HepG2 (cell line): ENCODE measurements around the gene IGLON5.

Experiments used
- ATF2 ChIP-seq: sonication (generic); formaldehyde crosslinking; IDR thresholded peaks from 2 replicates; pipeline ENCODE4 v1.4.0; 2020; ENCODE audit warnings: missing genetic modification reagents
- BHLHE40 ChIP-seq: IDR thresholded peaks from 2 replicates; pipeline ENCODE4 v1.6.1; 2011; ENCODE audit warnings: low read length, improper control_type of control experiment
- CBX5 ChIP-seq: sonication (generic); formaldehyde crosslinking; IDR thresholded peaks from 2 replicates; pipeline ENCODE4 v1.4.0; 2020; ENCODE audit warnings: missing genetic modification reagents, borderline replicate concordance
- CEBPB ChIP-seq: IDR thresholded peaks from 2 replicates; pipeline ENCODE4 v1.6.1; 2011; ENCODE audit warnings: low read depth, low read length, improper control_type of control experiment, borderline replicate concordance
- FOXM1 ChIP-seq: sonication (generic); formaldehyde crosslinking; IDR thresholded peaks from 2 replicates; pipeline ENCODE4 v1.5.0; 2020; ENCODE audit warnings: missing genetic modification reagents
- MLX ChIP-seq: IDR thresholded peaks from 2 replicates; pipeline ENCODE4 v1.6.1; 2016
- MYC ChIP-seq: sonication (generic); formaldehyde crosslinking; IDR thresholded peaks from 2 replicates; pipeline ENCODE4 v1.9.0; 2021; ENCODE audit warnings: missing genetic modification reagents, borderline replicate concordance
- REST ChIP-seq, 2 experiments: IDR thresholded peaks; 2 replicates each; pipeline ENCODE4 v1.6.1; 2011 to 2012; ENCODE audit warnings: low read length in 2 of 2, borderline replicate concordance in 1 of 2, low read depth in 1 of 2, mild to moderate bottlenecking in 1 of 2, moderate library complexity in 1 of 2
- TIGD3 ChIP-seq: sonication (generic); formaldehyde crosslinking; IDR thresholded peaks from 2 replicates; pipeline ENCODE4 v1.5.1; 2020; ENCODE audit warnings: mild to moderate bottlenecking, missing genetic modification reagents, borderline replicate concordance
- USF2 ChIP-seq, 2 experiments: sonication (generic) in 1 of 2; formaldehyde crosslinking in 1 of 2; IDR thresholded peaks; 2 replicates each; pipeline versions ENCODE4 v1.5.1 to v1.6.1; 2011 to 2020; ENCODE audit warnings: borderline replicate concordance in 1 of 2, low read depth in 1 of 2, low read length in 1 of 2, mild to moderate bottlenecking in 1 of 2, missing genetic modification reagents in 1 of 2, moderate library complexity in 1 of 2
- ZNF333 ChIP-seq: sonication (generic); formaldehyde crosslinking; IDR thresholded peaks from 2 replicates; pipeline ENCODE4 v1.4.0; 2020; ENCODE audit warnings: mild to moderate bottlenecking, missing genetic modification reagents, borderline replicate concordance
- ZNF460 ChIP-seq: sonication (generic); formaldehyde crosslinking; IDR thresholded peaks from 2 replicates; pipeline ENCODE4 v1.5.1; 2020; ENCODE audit warnings: missing genetic modification reagents, mild to moderate bottlenecking, borderline replicate concordance
- ZNF510 ChIP-seq: sonication (generic); formaldehyde crosslinking; IDR thresholded peaks from 2 replicates; pipeline ENCODE4 v1.4.0; 2020; ENCODE audit warnings: low read depth, mild to moderate bottlenecking, missing genetic modification reagents
- TF ChIP-seq, protein P1 (sequence below): sonication (generic); formaldehyde crosslinking; IDR thresholded peaks from 2 replicates; pipeline ENCODE4 v1.8.0; 2022; ENCODE audit warnings: missing genetic modification reagents, mild to moderate bottlenecking, moderate library complexity, borderline replicate concordance

GRCh38 chr19:51367255-51367564 is 55.8 kb downstream of the IGLON5 start:
- no peak for TF ChIP-seq FOXM1
- no peak for TF ChIP-seq USF2 (IDR thresholded peaks at IDR 0.05; ENCODE audit: low read depth, low read length)
- TF ChIP-seq USF2 (CRISPR knock-in tag; IDR thresholded peaks at IDR 0.05; ENCODE audit: borderline replicate concordance): no peak
- TF ChIP-seq MYC: no peak
- TF ChIP-seq CBX5: no peak
- TF ChIP-seq, protein P1, sequence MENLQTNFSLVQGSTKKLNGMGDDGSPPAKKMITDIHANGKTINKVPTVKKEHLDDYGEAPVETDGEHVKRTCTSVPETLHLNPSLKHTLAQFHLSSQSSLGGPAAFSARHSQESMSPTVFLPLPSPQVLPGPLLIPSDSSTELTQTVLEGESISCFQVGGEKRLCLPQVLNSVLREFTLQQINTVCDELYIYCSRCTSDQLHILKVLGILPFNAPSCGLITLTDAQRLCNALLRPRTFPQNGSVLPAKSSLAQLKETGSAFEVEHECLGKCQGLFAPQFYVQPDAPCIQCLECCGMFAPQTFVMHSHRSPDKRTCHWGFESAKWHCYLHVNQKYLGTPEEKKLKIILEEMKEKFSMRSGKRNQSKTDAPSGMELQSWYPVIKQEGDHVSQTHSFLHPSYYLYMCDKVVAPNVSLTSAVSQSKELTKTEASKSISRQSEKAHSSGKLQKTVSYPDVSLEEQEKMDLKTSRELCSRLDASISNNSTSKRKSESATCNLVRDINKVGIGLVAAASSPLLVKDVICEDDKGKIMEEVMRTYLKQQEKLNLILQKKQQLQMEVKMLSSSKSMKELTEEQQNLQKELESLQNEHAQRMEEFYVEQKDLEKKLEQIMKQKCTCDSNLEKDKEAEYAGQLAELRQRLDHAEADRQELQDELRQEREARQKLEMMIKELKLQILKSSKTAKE: no peak
- no peak for TF ChIP-seq ZNF510 (CRISPR knock-in tag)
- TF ChIP-seq ATF2 (CRISPR knock-in tag): no peak
- no peak for TF ChIP-seq MLX (CRISPR knock-in tag)
- no peak for TF ChIP-seq ZNF333 (CRISPR knock-in tag)
- TF ChIP-seq CEBPB: no peak
- TF ChIP-seq TIGD3 (CRISPR knock-in tag): no peak
- no peak for TF ChIP-seq ZNF460 (CRISPR knock-in tag)
- no peak for TF ChIP-seq BHLHE40
- TF ChIP-seq REST (IDR thresholded peaks at IDR 0.05; ENCODE audit: borderline replicate concordance in 1 of 2, low read depth in 1 of 2, low read length in 2 of 2): no peak
